Measurements from ENCODE around the gene TNS3. TPM values are rescaled to one million over a fixed set of nuclear protein-coding genes. Genes with fewer than 3 reads are reported as not detected.

TNS3 gene
- total RNA-seq, 1 donor from 2014 or later, result 30.3 TPM

- POLR2A ChIA-PET, result no interaction called here
- Mint-ChIP-seq H3K27me3 (no peaks in the 10 kb centered on the region), H3K9me3 (no peaks in the 10 kb centered on the region), H3K4me3 (no peak overlapping the region), H3K27ac (no peak overlapping the region), H3K36me3 (ENCODE audit: low read depth) (peaks cover 56% of the 10 kb centered on the region), H3K4me1 (no peaks in the 10 kb centered on the region)
- ATAC-seq (ENCODE audit: low read depth) (no peak), DNase-seq (no peak)
- CTCF ChIA-PET, result no interaction called here
- TF ChIP-seq, protein P1, sequence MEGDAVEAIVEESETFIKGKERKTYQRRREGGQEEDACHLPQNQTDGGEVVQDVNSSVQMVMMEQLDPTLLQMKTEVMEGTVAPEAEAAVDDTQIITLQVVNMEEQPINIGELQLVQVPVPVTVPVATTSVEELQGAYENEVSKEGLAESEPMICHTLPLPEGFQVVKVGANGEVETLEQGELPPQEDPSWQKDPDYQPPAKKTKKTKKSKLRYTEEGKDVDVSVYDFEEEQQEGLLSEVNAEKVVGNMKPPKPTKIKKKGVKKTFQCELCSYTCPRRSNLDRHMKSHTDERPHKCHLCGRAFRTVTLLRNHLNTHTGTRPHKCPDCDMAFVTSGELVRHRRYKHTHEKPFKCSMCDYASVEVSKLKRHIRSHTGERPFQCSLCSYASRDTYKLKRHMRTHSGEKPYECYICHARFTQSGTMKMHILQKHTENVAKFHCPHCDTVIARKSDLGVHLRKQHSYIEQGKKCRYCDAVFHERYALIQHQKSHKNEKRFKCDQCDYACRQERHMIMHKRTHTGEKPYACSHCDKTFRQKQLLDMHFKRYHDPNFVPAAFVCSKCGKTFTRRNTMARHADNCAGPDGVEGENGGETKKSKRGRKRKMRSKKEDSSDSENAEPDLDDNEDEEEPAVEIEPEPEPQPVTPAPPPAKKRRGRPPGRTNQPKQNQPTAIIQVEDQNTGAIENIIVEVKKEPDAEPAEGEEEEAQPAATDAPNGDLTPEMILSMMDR (IDR thresholded peaks at IDR 0.05), result no peak
- intact Hi-C loops (cut with micrococcal nuclease), result no loop called here
Measured at GRCh38 chr7:47299496-47299895, 282.4 kb downstream of the TNS3 start.

GRCh38 chr7:47298636-47299035 is 283.3 kb downstream of the TNS3 start:
- ChIA-PET POLR2A (no interaction called here), CTCF (no interaction called here)
- Mint-ChIP-seq H3K4me3 (no peak overlapping the region), H3K27ac (no peak overlapping the region), H3K36me3 (ENCODE audit: low read depth) (peaks cover 62% of the 10 kb centered on the region), H3K9me3 (no peaks in the 10 kb centered on the region), H3K4me1 (no peaks in the 10 kb centered on the region), H3K27me3 (no peaks in the 10 kb centered on the region)
- ATAC-seq (ENCODE audit: low read depth), result no peak
- TF ChIP-seq, protein P1 (IDR thresholded peaks at IDR 0.05), result no peak
- DNase-seq, result no peak
- intact Hi-C loops (cut with micrococcal nuclease), result no loop called here

DNA sequence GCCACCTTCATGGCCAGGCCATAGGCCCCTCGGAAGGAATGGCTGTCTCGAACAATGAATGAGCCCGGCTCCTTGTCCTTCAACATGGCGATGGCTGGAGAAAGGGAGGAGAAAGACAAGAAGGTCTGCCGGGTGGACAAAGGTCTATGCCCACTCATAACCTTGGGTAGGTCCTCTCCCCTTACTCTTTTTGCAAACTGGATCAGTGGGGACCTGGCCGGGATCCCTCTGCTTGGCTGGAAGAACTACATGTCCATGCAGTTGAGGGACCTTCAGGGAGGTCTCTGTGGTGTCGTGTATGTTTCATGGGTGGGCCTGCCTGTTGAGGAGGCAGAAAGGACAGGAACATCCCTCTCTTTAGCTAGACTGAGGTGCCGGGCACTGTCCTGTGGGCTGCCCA is 284.8 kb downstream of the TNS3 start:
- TF ChIP-seq, protein P1 (IDR thresholded peaks at IDR 0.05), result no peak
- H3K27ac Mint-ChIP-seq, result no peak overlapping the region
- no peak overlapping the region for H3K4me3 Mint-ChIP-seq
- ATAC-seq (ENCODE audit: low read depth), result no peak
- no peaks in the 10 kb centered on the region for H3K9me3 Mint-ChIP-seq
- ChIA-PET POLR2A (no interaction called here), CTCF (no interaction called here)
- H3K27me3 Mint-ChIP-seq, result no peaks in the 10 kb centered on the region
- no peak for DNase-seq
- no peaks in the 10 kb centered on the region for H3K4me1 Mint-ChIP-seq
- intact Hi-C loops (cut with micrococcal nuclease), result no loop called here
- H3K36me3 Mint-ChIP-seq (ENCODE audit: low read depth), result peaks cover 70% of the 10 kb centered on the region

GRCh38 chr7:47295606-47296005 is 286.3 kb downstream of the TNS3 start:
- DNase-seq (no peak), ATAC-seq (ENCODE audit: low read depth) (no peak)
- CTCF ChIA-PET, result no interaction called here
- no peaks in the 10 kb centered on the region for H3K27me3 Mint-ChIP-seq
- no peaks in the 10 kb centered on the region for H3K9me3 Mint-ChIP-seq
- no peak overlapping the region for H3K27ac Mint-ChIP-seq
- peaks cover 13% of the 10 kb centered on the region for H3K4me1 Mint-ChIP-seq
- no peak overlapping the region for H3K4me3 Mint-ChIP-seq
- TF ChIP-seq, protein P1 (IDR thresholded peaks at IDR 0.05), result no peak
- POLR2A ChIA-PET, result no interaction called here
- H3K36me3 Mint-ChIP-seq (ENCODE audit: low read depth), result peaks cover 74% of the 10 kb centered on the region
- intact Hi-C loops (cut with micrococcal nuclease), result no loop called here

- Mint-ChIP-seq H3K4me1 (peaks cover 15% of the 10 kb centered on the region), H3K36me3 (ENCODE audit: low read depth) (peaks cover 75% of the 10 kb centered on the region), H3K27me3 (no peaks in the 10 kb centered on the region), H3K9me3 (no peaks in the 10 kb centered on the region), H3K4me3 (no peak overlapping the region), H3K27ac (no peak overlapping the region)
- ChIA-PET POLR2A (no interaction called here), CTCF (interaction anchor here (1.3 kb wide), 1 partner anchor 28 kb away, joined by 6 read pairs; no protein-coding TSS in a partner anchor)
- ATAC-seq (ENCODE audit: low read depth) (no peak), DNase-seq (no peak)
- TF ChIP-seq, protein P1 (IDR thresholded peaks at IDR 0.05), result no peak
- intact Hi-C loops (cut with micrococcal nuclease), result no loop called here
Measured at GRCh38 chr7:47294556-47295222, 287.2 kb downstream of the TNS3 start.

Data from activated B cell treated with CpG ODN at 0.5 μM for 24 hours (primary cell).